Sigmoid colon (tissue), 4 donors: Measurements from ENCODE around the gene DSTN.

Experiments used
- EP300 ChIP-seq, 4 donors: sonication (generic); formaldehyde crosslinking; IDR thresholded peaks; one replicate each; pipeline ENCODE4 v1.6.1; 2017; ENCODE audit warnings: antibody characterized with exemption in 4 of 4
- POLR2A ChIP-seq, 2 donors: fragments of 450-650 bp; IDR thresholded peaks; one replicate each; pipeline ENCODE4 v1.6.1; 2016; ENCODE audit warnings: antibody characterized with exemption in 2 of 2, mild to moderate bottlenecking in 2 of 2, moderate library complexity in 2 of 2
- POLR2AphosphoS5 ChIP-seq, 4 donors: sonication (generic); formaldehyde crosslinking; IDR thresholded peaks; one replicate each; pipeline ENCODE4 v1.6.1; 2017; ENCODE audit warnings: antibody characterized with exemption in 4 of 4
- TF ChIP-seq, protein P1 (sequence below), 4 experiments: fragments of 450-650 bp in 3 of 4; fragments of 200-600 bp in 1 of 4; IDR thresholded peaks; one replicate each; pipeline ENCODE4 v1.5.1; 2016 to 2019; ENCODE audit warnings: antibody characterized with exemption in 4 of 4, mild to moderate bottlenecking in 3 of 4, moderate library complexity in 2 of 4

- no peak for TF ChIP-seq POLR2A (IDR thresholded peaks at IDR 0.05)
- no peak for TF ChIP-seq POLR2AphosphoS5 (IDR thresholded peaks at IDR 0.05)
- TF ChIP-seq, protein P1, sequence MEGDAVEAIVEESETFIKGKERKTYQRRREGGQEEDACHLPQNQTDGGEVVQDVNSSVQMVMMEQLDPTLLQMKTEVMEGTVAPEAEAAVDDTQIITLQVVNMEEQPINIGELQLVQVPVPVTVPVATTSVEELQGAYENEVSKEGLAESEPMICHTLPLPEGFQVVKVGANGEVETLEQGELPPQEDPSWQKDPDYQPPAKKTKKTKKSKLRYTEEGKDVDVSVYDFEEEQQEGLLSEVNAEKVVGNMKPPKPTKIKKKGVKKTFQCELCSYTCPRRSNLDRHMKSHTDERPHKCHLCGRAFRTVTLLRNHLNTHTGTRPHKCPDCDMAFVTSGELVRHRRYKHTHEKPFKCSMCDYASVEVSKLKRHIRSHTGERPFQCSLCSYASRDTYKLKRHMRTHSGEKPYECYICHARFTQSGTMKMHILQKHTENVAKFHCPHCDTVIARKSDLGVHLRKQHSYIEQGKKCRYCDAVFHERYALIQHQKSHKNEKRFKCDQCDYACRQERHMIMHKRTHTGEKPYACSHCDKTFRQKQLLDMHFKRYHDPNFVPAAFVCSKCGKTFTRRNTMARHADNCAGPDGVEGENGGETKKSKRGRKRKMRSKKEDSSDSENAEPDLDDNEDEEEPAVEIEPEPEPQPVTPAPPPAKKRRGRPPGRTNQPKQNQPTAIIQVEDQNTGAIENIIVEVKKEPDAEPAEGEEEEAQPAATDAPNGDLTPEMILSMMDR (IDR thresholded peaks at IDR 0.05), result no peak
- TF ChIP-seq EP300 (IDR thresholded peaks at IDR 0.05), result no peak
Observed at GRCh38 chr20:17525132-17525531, 44.7 kb upstream of the DSTN start.
